Activated naive CD4-positive, alpha-beta T cell treated with anti-CD3 and anti-CD28 coated beads for 36 hours (primary cell): ENCODE results near the gene DAPK1. TPM values are rescaled to one million over a fixed set of nuclear protein-coding genes. Genes with fewer than 3 reads are reported as not detected.

ENCODE experiments used
- CTCF ChIA-PET: fragments of 350-600 bp; sonication (Branson Sonifier 250); formaldehyde crosslinking; loops from one replicate; lab custom pipeline; 2021; ENCODE audit warnings: antibody characterized with exemption; lab: Charles Lee
- DNase-seq: peaks from one replicate; pipeline ENCODE4 v3.0.0-alpha.2; 2020
- H3K27ac Mint-ChIP-seq: one replicate; pipeline ENCODE4 v1.8.0; 2021; ENCODE audit warnings: mild to moderate bottlenecking, mixed read lengths
- H3K27me3 Mint-ChIP-seq: one replicate; pipeline ENCODE4 v1.8.0; 2021; ENCODE audit warnings: low read depth, mixed read lengths
- H3K36me3 Mint-ChIP-seq: one replicate; pipeline ENCODE4 v1.8.0; 2021; ENCODE audit warnings: low read depth, mixed read lengths
- H3K4me1 Mint-ChIP-seq: one replicate; pipeline ENCODE4 v1.8.0; 2021; ENCODE audit warnings: low read depth, mixed read lengths
- H3K4me3 Mint-ChIP-seq: one replicate; pipeline ENCODE4 v1.8.0; 2021; ENCODE audit warnings: mild to moderate bottlenecking, moderate library complexity, mixed read lengths
- H3K9me3 Mint-ChIP-seq: one replicate; pipeline ENCODE4 v1.8.0; 2021; ENCODE audit warnings: mixed read lengths
- intact Hi-C: fragments of 100-400 bp; cut with micrococcal nuclease; formaldehyde crosslinking; loops from one replicate; pipeline ENCODE4 v1.15.1; 2023
- total RNA-seq, 2 experiments: library from RNA; stranded (reverse); gene quantifications; one replicate each; pipeline ENCODE4 v1.2.3, GENCODE V29; 2021

DAPK1 gene
- total RNA-seq, 2 experiments from 2014 or later = 0.20 to 0.50 TPM

DNA sequence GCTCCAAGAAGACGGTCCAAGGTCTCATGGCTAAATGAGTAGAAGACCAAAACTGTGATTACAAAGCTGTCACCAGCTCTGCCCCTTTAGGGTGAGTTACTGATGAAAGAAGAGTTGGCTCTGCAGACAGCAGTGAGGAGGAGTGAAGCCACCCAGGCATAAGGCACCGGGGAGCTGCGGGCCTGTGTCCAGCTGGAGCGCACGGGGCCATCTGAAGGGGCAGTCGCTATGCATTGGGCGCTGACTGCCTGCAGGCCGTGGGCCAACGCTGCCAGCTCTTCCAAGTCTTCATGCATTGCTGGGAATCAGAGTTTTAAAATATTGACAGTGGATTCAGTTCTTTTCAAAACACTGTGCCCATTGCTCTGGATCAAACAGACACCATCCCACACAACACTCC lies 70.3 kb downstream of the DAPK1 start:
- DNase-seq = no peak
- H3K27ac Mint-ChIP-seq = no peak overlapping the region
- H3K9me3 Mint-ChIP-seq = no peaks in the 10 kb centered on the region
- no peak overlapping the region for H3K4me3 Mint-ChIP-seq
- no peaks in the 10 kb centered on the region for H3K36me3 Mint-ChIP-seq
- intact Hi-C loops = no loop called here
- H3K27me3 Mint-ChIP-seq = peaks cover 8% of the 10 kb centered on the region
- CTCF ChIA-PET = interaction anchor here (1.3 kb wide), 1 partner anchor 12 kb away, joined by 3 read pairs; no protein-coding TSS in a partner anchor
- H3K4me1 Mint-ChIP-seq = no peaks in the 10 kb centered on the region

DNA sequence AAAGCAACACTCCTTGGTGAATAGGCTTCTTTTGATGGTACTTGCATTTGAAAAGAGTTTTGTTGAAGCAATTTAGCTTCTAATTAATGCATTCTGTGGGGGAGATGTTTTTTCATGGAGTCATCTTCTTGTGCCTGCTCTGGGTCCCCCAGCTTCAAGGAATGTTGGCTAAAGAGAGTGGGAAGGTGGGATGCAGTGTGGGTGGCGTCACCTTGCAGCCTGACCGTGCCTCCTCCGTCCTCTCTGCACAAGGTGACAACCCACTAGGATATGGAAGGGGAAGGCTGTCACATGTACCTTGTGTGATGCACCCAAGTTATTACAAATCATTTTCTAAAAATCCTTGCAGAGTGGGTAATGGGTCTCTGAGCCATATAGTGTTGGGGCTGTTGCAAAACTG lies 70.7 kb downstream of the DAPK1 start:
- H3K27me3 Mint-ChIP-seq = peaks cover 8% of the 10 kb centered on the region
- CTCF ChIA-PET = no interaction called here
- no peak overlapping the region for H3K27ac Mint-ChIP-seq
- no peaks in the 10 kb centered on the region for H3K4me1 Mint-ChIP-seq
- no peaks in the 10 kb centered on the region for H3K36me3 Mint-ChIP-seq
- no peaks in the 10 kb centered on the region for H3K9me3 Mint-ChIP-seq
- no peak for DNase-seq
- intact Hi-C loops = no loop called here
- no peak overlapping the region for H3K4me3 Mint-ChIP-seq

DNA sequence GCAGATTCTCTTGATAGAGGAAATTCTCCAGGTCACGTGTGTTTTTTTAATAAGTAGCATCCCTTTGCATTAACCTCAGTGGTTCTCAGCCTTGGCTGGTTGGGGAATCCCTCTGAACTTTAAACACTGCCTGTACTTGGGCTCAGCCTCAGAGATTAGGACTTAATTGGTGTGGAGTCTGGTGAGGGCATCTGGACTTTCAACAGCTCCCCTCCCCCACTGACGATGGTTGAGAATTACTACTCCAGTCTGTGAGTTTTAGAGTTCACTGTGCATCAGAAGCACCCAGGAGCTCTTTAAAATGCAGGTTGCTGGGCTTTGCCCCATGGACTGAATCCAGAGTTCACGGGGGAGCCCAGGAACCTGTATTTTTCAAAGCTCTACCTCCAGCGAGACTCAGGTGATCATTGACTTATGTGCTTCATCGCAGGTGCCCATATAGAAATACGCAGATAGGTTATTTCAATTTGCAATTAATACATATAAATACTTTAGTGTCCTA lies 71.4 kb downstream of the DAPK1 start:
- Mint-ChIP-seq H3K36me3 (no peaks in the 10 kb centered on the region), H3K27ac (no peak overlapping the region), H3K27me3 (peaks cover 4% of the 10 kb centered on the region), H3K4me1 (no peaks in the 10 kb centered on the region), H3K9me3 (no peaks in the 10 kb centered on the region), H3K4me3 (no peak overlapping the region)
- no peak for DNase-seq
- CTCF ChIA-PET = no interaction called here
- intact Hi-C loops = no loop called here

DNA sequence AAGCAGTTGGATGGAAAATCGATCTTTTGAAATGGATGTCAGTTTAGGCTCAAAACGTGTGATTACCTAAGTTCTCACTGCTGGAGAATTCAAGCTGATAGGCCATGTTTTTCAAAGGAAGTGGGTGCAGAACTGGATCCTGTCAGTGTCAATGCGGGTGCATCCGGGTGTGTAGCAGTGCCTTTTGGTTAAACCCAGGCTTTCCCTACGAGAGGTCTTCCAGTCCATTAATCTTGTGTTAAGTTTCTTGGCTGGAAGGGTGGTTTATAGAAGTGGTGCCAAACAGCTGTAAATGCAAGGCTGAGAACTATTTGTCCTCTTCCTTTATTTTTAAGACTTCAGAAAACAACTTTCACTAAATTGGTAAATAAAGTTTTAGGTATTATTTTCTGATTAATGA lies 71.9 kb downstream of the DAPK1 start:
- no peaks in the 10 kb centered on the region for H3K36me3 Mint-ChIP-seq
- H3K27me3 Mint-ChIP-seq = peaks cover 2% of the 10 kb centered on the region
- intact Hi-C loops = no loop called here
- H3K4me1 Mint-ChIP-seq = no peaks in the 10 kb centered on the region
- DNase-seq = no peak
- H3K4me3 Mint-ChIP-seq = no peak overlapping the region
- CTCF ChIA-PET = no interaction called here
- H3K9me3 Mint-ChIP-seq = no peaks in the 10 kb centered on the region
- no peak overlapping the region for H3K27ac Mint-ChIP-seq

DNA sequence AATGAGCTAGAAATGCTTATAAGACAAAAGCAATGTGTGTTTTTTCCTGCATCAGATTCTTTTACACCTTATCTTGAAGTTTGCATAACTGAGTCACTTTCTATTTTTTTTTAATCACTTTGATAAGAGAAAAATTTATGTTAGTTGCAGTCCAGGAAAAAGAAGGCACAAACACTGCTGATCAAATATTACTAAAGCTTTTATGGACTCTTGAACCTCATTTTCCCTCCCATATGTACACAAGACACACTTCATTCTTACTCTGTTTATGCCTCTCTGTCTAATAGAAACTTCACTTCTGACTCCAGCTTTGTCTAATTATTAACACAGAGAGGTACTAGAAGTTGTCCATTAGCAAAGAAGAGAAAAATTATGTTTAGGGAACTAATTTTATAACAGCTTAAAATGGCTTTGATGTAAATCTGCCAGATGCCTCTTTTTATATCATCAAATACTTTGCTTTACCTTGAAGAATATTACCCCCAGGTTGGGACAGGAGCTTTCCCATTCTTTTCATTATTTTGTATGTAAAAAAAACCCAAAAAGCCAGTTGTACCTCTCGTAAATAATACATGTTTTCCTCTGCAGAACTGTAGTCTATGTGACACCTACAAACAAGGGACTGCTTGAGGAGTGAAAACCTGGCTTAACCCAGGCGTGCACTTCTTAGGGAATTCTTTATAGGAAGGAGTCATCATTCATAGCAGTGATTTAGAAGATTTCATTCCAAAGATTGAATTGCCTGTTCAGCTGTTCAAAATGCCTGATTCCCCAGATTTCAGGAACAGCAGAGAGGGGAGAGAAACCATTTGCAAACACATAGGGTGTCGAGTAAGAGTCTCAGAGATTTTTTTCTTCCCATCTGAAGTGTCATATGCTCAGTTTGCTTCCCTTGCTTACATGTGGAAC lies 72.6 kb downstream of the DAPK1 start:
- no peak overlapping the region for H3K27ac Mint-ChIP-seq
- peaks cover 2% of the 10 kb centered on the region for H3K27me3 Mint-ChIP-seq
- CTCF ChIA-PET = no interaction called here
- H3K4me3 Mint-ChIP-seq = no peak overlapping the region
- intact Hi-C loops = no loop called here
- no peaks in the 10 kb centered on the region for H3K9me3 Mint-ChIP-seq
- no peak for DNase-seq
- no peaks in the 10 kb centered on the region for H3K36me3 Mint-ChIP-seq
- no peaks in the 10 kb centered on the region for H3K4me1 Mint-ChIP-seq

DNA sequence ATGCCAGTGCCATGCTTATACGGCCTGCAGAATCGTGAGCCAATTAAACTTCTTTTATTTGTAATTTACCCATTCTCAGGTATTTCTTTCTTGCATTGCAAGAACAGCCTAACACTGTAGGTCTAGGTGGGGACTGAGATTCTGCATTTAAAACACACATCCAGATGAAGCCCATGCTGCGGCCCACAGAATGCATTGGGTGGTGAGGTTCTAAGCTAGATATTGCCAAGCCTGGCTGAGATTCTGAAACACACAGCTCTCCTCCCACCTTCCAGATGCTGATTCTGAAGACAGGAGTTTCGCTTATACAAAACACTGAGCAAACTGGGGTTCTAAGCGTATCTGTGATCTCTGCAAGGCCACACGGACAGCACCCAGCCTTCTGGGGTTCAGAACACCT lies 75.1 kb downstream of the DAPK1 start:
- intact Hi-C loops = no loop called here
- no peaks in the 10 kb centered on the region for H3K27me3 Mint-ChIP-seq
- CTCF ChIA-PET = no interaction called here

DNA sequence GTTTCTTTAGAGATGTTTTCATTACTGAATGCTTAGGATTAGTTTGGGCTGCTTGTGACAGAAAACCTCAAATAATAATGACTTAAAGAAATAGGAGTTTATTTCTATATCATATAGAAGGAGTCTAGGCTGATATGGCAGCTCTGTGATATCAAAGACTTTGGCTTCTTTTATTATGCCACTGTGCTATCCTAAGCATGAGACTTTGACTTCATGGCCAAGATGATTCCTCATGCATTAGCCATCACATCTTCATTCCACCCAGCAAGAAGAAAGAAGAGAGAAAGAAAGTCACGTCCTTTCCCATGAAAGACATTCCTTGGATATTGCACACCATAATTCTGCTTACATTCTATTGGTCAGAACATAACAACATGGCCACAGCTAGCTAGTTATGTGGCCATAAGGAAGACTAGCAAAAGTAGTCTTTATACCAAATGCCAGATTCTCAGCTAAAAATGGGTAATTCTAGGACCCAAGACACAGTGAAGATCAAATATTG lies 76.2 kb downstream of the DAPK1 start:
- Mint-ChIP-seq H3K27me3 (no peaks in the 10 kb centered on the region), H3K9me3 (no peaks in the 10 kb centered on the region), H3K36me3 (no peaks in the 10 kb centered on the region), H3K4me3 (no peak overlapping the region), H3K4me1 (no peaks in the 10 kb centered on the region), H3K27ac (no peak overlapping the region)
- intact Hi-C loops = no loop called here
- CTCF ChIA-PET = no interaction called here
- DNase-seq = no peak

More for the DNA sequence above, 75.1 kb downstream of the DAPK1 start:
- no peaks in the 10 kb centered on the region for H3K4me1 Mint-ChIP-seq
- no peak overlapping the region for H3K27ac Mint-ChIP-seq
- no peak for DNase-seq
- H3K9me3 Mint-ChIP-seq = no peaks in the 10 kb centered on the region
- no peak overlapping the region for H3K4me3 Mint-ChIP-seq
- no peaks in the 10 kb centered on the region for H3K36me3 Mint-ChIP-seq

DNA sequence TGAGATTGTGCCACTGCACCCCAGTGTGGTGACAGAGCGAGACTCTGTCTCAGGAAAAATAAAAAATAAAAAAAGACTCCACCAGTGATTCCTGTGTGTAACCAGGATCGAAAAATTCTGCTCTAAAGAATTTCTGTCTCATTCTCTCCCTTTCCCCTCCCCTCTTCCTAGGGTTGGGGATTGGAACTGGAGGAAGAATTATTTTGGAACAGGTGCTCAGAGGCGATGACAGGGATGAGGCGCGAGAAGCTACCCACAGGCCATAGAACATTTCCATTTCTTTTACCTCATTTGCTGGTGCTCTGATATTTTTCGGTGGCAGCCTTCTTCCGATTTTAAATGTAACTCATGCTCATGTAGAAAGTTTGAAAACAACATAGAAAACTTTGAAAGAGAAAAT lies 80.1 kb downstream of the DAPK1 start:
- no peaks in the 10 kb centered on the region for H3K36me3 Mint-ChIP-seq
- H3K4me3 Mint-ChIP-seq = no peak overlapping the region
- CTCF ChIA-PET = no interaction called here
- H3K27ac Mint-ChIP-seq = no peak overlapping the region
- peaks cover 2% of the 10 kb centered on the region for H3K27me3 Mint-ChIP-seq
- H3K9me3 Mint-ChIP-seq = no peaks in the 10 kb centered on the region
- no peak for DNase-seq
- intact Hi-C loops = no loop called here
- no peaks in the 10 kb centered on the region for H3K4me1 Mint-ChIP-seq

DNA sequence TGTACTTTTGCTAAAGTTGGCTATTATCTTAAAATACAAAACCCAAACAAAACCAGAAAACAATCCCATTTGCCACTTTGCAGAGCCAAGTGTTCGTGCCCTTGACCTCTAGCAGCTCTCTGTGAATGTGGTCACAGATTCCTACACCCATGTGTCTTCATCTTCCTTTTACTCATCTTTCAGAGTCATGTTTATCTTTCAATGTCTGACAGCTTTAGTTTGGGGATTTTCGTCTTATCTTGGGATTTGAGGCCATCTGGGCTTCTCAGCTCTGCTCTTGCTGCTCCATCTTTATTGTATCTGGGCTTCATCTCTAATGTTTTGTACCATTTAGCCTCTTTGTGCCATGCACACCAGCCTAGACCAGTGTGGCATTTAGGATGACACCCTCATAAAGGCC lies 81.0 kb downstream of the DAPK1 start:
- intact Hi-C loops = no loop called here
- H3K9me3 Mint-ChIP-seq = no peaks in the 10 kb centered on the region
- H3K27me3 Mint-ChIP-seq = peaks cover 2% of the 10 kb centered on the region
- no peak overlapping the region for H3K4me3 Mint-ChIP-seq
- no peak overlapping the region for H3K27ac Mint-ChIP-seq
- DNase-seq = no peak
- H3K36me3 Mint-ChIP-seq = no peaks in the 10 kb centered on the region
- H3K4me1 Mint-ChIP-seq = no peaks in the 10 kb centered on the region
- CTCF ChIA-PET = interaction anchor here (0.6 kb wide), 1 partner anchor 256 kb away, joined by 3 read pairs; no protein-coding TSS in a partner anchor

DNA sequence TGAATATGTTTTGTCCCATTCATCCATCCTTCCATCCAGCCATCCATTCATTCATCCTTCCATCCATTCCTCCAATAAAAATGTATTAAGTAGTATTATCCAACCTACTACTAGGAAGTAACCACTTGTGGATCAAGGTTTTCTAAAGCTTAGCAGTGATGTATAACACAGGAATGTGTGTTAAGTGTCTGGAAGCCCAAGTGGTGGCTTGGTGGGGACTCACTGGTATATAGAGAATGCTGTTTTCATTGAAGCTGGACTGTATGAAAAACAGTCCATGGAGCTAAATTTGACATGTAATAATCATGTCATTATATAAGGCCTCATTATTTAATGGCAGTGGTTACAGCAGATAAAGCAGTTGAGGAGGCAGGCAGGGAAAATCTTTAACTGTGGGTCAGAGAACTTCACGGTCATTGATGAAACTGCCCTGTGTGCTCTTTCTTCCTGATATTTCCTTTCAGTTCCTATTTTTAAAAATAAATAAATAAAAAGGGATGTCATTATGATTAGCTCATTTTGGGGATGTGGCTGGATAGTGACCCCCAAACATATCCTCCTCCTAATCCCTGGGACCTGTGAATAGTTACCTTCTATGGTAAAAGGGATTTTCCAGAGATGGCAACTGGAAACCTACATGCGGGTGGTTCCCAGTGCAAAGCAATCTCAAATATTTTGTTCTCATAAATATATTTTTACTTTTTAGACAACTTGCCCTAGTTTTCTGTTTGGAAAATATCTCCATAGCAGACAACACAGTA lies 82.3 kb downstream of the DAPK1 start:
- Mint-ChIP-seq H3K4me3 (no peak overlapping the region), H3K36me3 (no peaks in the 10 kb centered on the region), H3K27ac (no peak overlapping the region), H3K9me3 (no peaks in the 10 kb centered on the region), H3K27me3 (peaks cover 2% of the 10 kb centered on the region), H3K4me1 (no peaks in the 10 kb centered on the region)
- intact Hi-C loops = no loop called here
- CTCF ChIA-PET = no interaction called here
- no peak for DNase-seq

DNA sequence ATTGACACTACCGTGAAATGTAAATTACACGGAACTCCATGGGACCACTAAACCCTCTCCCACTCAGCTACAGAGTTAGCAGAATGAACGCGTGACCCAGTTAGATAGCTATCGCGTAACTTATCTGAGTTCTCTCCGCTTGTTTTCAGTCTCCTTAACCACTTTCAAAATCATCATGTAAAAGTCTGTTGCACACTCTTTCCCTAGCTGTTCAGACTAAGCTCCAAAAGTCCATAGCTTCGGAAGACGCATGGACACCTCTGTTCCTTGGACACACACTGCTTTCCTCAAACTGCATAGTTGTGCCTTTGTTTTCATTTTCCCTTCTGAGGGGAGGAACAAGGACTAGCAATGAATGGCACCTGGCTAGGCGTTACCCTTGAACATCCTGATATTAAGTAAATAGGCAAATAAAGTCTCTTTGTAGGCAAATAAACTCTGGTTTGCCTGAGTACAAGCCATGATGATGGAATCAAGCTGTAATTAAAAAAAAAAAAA lies 83.3 kb downstream of the DAPK1 start:
- H3K4me3 Mint-ChIP-seq = no peak overlapping the region
- intact Hi-C loops = no loop called here
- CTCF ChIA-PET = interaction anchor here (0.6 kb wide), 1 partner anchor 938 kb away, joined by 5 read pairs; no protein-coding TSS in a partner anchor

DNA sequence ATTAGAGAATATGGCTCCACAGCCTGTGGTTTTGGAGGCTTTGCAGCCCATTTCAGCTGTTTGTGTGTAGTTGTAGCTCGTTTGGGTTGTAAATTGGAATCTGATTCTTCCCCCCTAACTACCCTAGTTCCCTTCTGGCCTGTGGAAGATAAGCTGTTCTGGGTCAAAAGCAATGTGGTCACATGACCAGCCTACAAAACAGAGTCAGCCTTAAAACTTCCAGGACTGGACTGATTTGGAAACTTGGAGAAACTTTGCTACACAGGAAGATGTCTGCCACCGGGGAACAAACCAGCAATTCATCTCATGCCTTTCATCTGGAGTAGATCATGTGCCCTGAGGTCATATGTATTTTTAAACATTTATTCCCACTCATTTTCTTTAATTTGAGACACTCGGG lies 83.8 kb downstream of the DAPK1 start:
- Mint-ChIP-seq H3K4me3 (no peak overlapping the region), H3K9me3 (no peaks in the 10 kb centered on the region), H3K27ac (no peak overlapping the region), H3K4me1 (no peaks in the 10 kb centered on the region), H3K36me3 (no peaks in the 10 kb centered on the region), H3K27me3 (peaks cover 2% of the 10 kb centered on the region)
- intact Hi-C loops = no loop called here
- DNase-seq = no peak
- CTCF ChIA-PET = interaction anchor here (0.6 kb wide), 1 partner anchor 939 kb away, joined by 5 read pairs; no protein-coding TSS in a partner anchor

More for the DNA sequence above, 83.3 kb downstream of the DAPK1 start:
- H3K27me3 Mint-ChIP-seq = peaks cover 2% of the 10 kb centered on the region
- H3K27ac Mint-ChIP-seq = no peak overlapping the region
- no peak for DNase-seq
- H3K36me3 Mint-ChIP-seq = no peaks in the 10 kb centered on the region
- H3K9me3 Mint-ChIP-seq = no peaks in the 10 kb centered on the region
- no peaks in the 10 kb centered on the region for H3K4me1 Mint-ChIP-seq
